Activated CD4-positive, alpha-beta memory T cell treated with anti-CD3 and anti-CD28 coated beads, Interleukin-2, amount 10 ng/mL, durations not matched to agents 7 days and 5 days (primary cell): ENCODE results near the gene PIMREG. TPM values are rescaled to one million over a fixed set of nuclear protein-coding genes. Genes with fewer than 3 reads are reported as not detected.

Source experiments
- CTCF ChIA-PET: fragments of 350-600 bp; sonication (Branson Sonifier 250); formaldehyde crosslinking; loops from one replicate; lab custom pipeline; 2021; ENCODE audit warnings: antibody characterized with exemption, inconsistent platforms; lab: Charles Lee
- POLR2A ChIA-PET: fragments of 350-600 bp; sonication (Branson Sonifier 250); formaldehyde crosslinking; loops from one replicate; lab custom pipeline; 2021; ENCODE audit warnings: antibody characterized with exemption; lab: Charles Lee
- DNase-seq: peaks from one replicate; pipeline ENCODE4 v3.0.0-alpha.2; 2020
- H3K27ac Mint-ChIP-seq: one replicate; pipeline ENCODE4 v1.8.0; 2021; ENCODE audit warnings: mild to moderate bottlenecking, mixed read lengths
- H3K27me3 Mint-ChIP-seq: one replicate; pipeline ENCODE4 v1.8.0; 2021; ENCODE audit warnings: mixed read lengths
- H3K36me3 Mint-ChIP-seq: one replicate; pipeline ENCODE4 v1.8.0; 2021; ENCODE audit warnings: low read depth, mixed read lengths
- H3K4me1 Mint-ChIP-seq: one replicate; pipeline ENCODE4 v1.8.0; 2021; ENCODE audit warnings: mixed read lengths
- H3K4me3 Mint-ChIP-seq: one replicate; pipeline ENCODE4 v1.8.0; 2021; ENCODE audit warnings: mild to moderate bottlenecking, mixed read lengths
- H3K9me3 Mint-ChIP-seq: one replicate; pipeline ENCODE4 v1.8.0; 2021; ENCODE audit warnings: mixed read lengths
- total RNA-seq, 2 experiments: library from RNA; stranded (reverse); gene quantifications; one replicate each; pipeline ENCODE4 v1.2.3, GENCODE V29; 2021

PIMREG gene
- total RNA-seq, 2 experiments from 2014 or later, result 21.2 TPM

GRCh38 chr17:6456914-6457687 lies 12.8 kb downstream of the PIMREG start:
- CTCF ChIA-PET, result no interaction called here
- H3K4me1 Mint-ChIP-seq, result peaks cover 27% of the 10 kb centered on the region
- peaks cover 20% of the 10 kb centered on the region for H3K27me3 Mint-ChIP-seq
- no peak for DNase-seq
- H3K36me3 Mint-ChIP-seq, result no peaks in the 10 kb centered on the region
- no peak overlapping the region for H3K27ac Mint-ChIP-seq
- POLR2A ChIA-PET, result no interaction called here
- H3K9me3 Mint-ChIP-seq, result no peaks in the 10 kb centered on the region
- no peak overlapping the region for H3K4me3 Mint-ChIP-seq

GRCh38 chr17:6457688-6458459 lies 13.6 kb downstream of the PIMREG start:
- H3K4me3 Mint-ChIP-seq, result no peak overlapping the region
- CTCF ChIA-PET, result no interaction called here

GRCh38 chr17:6458460-6458950 lies 14.2 kb downstream of the PIMREG start:
- no peak overlapping the region for H3K4me3 Mint-ChIP-seq
- no peak for DNase-seq
- ChIA-PET CTCF (interaction anchor here (1.4 kb wide), 1 partner anchor 14 kb away, joined by 3 read pairs; the partner anchor contains the start of gene PIMREG), POLR2A (no interaction called here)
- no peaks in the 10 kb centered on the region for H3K9me3 Mint-ChIP-seq
- peaks cover 31% of the 10 kb centered on the region for H3K4me1 Mint-ChIP-seq
- no peak overlapping the region for H3K27ac Mint-ChIP-seq
- no peaks in the 10 kb centered on the region for H3K36me3 Mint-ChIP-seq
- peaks cover 16% of the 10 kb centered on the region for H3K27me3 Mint-ChIP-seq

More at GRCh38 chr17:6457688-6458459, 13.6 kb downstream of the PIMREG start:
- no peaks in the 10 kb centered on the region for H3K36me3 Mint-ChIP-seq
- POLR2A ChIA-PET, result no interaction called here
- DNase-seq, result no peak
- H3K27me3 Mint-ChIP-seq, result peaks cover 20% of the 10 kb centered on the region
- peaks cover 31% of the 10 kb centered on the region for H3K4me1 Mint-ChIP-seq
- H3K9me3 Mint-ChIP-seq, result no peaks in the 10 kb centered on the region
- no peak overlapping the region for H3K27ac Mint-ChIP-seq

DNA sequence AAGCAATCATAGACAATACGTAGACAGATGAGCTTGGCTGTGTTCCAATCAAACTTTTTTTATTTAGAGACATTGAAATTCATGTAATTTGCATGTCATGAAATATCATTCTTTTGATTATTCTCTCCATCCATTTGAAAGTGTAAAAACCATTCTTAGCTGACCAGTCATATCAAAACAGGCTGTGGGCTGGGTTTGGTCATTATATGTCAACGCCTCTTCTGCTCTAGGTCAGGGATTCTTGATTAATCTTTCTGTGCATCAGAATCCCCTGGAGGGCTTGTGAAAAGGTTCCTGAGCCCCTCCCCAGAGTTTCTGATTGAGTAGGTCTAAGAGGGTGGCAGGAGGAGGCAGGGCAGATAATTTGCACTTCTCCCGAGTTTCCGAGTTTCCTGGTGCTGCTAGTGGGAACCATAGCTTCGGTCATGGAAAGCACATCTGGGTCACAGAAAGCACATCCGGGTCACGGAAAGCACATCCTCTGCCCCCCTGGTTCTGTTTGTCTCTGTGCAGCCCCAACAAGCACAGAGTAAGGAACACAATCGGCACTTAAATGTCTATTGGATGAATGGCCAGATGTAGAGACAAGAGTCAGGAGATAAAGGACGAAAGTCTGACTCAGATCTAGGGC lies 16.4 kb downstream of the PIMREG start:
- DNase-seq, result no peak
- H3K27me3 Mint-ChIP-seq, result peaks cover 7% of the 10 kb centered on the region
- no peaks in the 10 kb centered on the region for H3K36me3 Mint-ChIP-seq
- H3K4me1 Mint-ChIP-seq, result peaks cover 28% of the 10 kb centered on the region
- no peak overlapping the region for H3K27ac Mint-ChIP-seq
- H3K9me3 Mint-ChIP-seq, result no peaks in the 10 kb centered on the region
- ChIA-PET POLR2A (no interaction called here), CTCF (interaction anchor here (0.6 to 1.0 kb wide), 2 partner anchors 12 to 231 kb away, joined by 3 to 4 read pairs; no protein-coding TSS in a partner anchor)
- H3K4me3 Mint-ChIP-seq, result no peak overlapping the region

DNA sequence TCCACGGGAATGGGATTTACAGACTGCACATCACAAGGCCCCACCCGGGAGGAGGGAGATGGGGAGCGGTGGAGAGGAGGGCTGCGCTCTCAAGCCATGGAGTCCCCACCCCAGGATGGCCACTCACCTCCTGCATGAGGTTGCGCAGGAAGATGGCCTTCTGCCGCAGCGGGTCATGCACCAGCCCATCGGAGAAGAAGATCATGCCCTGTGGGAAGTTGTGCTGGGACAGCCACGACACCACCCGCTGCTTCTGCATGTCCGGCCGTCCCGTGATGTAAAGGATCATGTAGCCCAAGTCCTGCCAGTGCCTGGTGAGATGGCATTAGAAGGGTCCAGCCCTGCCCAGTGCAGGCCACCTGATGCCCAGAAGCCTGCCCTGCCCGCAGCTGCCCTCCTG lies 17.0 kb downstream of the PIMREG start:
- ChIA-PET CTCF (no interaction called here), POLR2A (no interaction called here)
- H3K36me3 Mint-ChIP-seq, result no peaks in the 10 kb centered on the region
- peaks cover 9% of the 10 kb centered on the region for H3K27me3 Mint-ChIP-seq
- no peaks in the 10 kb centered on the region for H3K9me3 Mint-ChIP-seq
- H3K4me3 Mint-ChIP-seq, result no peak overlapping the region
- DNase-seq, result no peak
- peaks cover 28% of the 10 kb centered on the region for H3K4me1 Mint-ChIP-seq
- H3K27ac Mint-ChIP-seq, result no peak overlapping the region

DNA sequence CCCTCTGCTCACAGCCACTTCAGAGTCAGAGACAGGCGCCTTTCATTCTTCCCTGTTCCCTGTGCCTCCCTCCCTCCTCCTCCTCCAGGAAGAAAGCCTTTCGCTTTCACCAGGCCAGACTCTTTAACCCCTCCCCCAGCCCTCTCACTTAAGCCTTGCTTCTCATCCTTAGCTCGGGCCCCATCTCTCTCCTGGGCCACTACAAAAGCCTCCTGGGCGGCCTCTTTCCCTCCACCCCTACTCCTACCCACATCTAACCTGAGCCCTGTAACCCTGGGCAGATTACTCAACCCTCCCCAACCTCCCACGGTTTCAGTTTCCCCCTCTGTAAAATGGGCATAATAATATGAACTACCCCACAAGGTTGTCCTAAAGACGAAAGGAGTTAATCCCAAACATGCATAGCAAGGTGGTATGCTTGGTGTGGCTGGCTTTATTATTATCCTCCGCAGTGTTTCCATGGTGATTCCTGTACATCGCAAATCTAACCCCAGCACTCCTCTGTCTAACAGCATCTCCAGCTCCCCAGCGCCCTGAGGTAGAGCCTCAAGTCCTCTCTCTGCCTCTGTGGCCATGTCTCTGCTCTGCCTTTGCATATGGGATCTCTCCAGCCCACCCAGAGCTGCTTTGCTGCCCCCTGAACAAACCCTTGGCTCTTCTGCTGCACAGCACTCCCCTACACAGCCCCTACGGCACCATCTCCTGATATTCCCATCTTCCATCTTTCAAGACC lies 17.7 kb downstream of the PIMREG start:
- POLR2A ChIA-PET, result no interaction called here
- peak overlapping the region; percentile 38 for H3K27ac Mint-ChIP-seq
- CTCF ChIA-PET, result interaction anchor here (0.7 kb wide), 1 partner anchor 11 kb away, joined by 5 read pairs; no protein-coding TSS in a partner anchor
- H3K4me3 Mint-ChIP-seq, result no peak overlapping the region
- H3K36me3 Mint-ChIP-seq, result no peaks in the 10 kb centered on the region
- no peak for DNase-seq
- peaks cover 8% of the 10 kb centered on the region for H3K27me3 Mint-ChIP-seq
- H3K4me1 Mint-ChIP-seq, result peaks cover 23% of the 10 kb centered on the region
- H3K9me3 Mint-ChIP-seq, result no peaks in the 10 kb centered on the region

DNA sequence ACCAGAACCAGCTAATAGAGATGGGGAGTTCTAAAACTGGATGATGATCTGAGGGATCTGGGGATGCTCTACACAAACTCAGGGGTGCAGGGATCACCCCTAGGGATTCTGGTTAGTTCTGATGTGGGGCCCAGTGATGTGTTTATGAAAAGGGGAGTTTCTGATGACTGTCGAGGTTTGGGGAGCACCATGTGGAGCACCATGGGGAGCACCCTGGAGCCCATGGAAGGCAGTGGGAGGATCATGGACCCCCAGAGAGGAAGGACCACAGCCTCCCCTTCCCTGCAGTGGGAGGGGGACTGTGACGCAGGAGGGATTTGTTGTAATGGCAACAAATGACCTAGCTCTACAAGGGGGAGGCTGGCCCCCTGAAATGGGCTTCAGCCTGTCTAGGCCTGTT lies 18.4 kb downstream of the PIMREG start:
- ChIA-PET CTCF (interaction anchor here (0.7 kb wide), 1 partner anchor 11 kb away, joined by 5 read pairs; no protein-coding TSS in a partner anchor), POLR2A (no interaction called here)
- Mint-ChIP-seq H3K36me3 (no peaks in the 10 kb centered on the region), H3K4me3 (no peak overlapping the region), H3K9me3 (no peaks in the 10 kb centered on the region), H3K4me1 (peaks cover 19% of the 10 kb centered on the region), H3K27ac (no peak overlapping the region), H3K27me3 (peaks cover 8% of the 10 kb centered on the region)
- no peak for DNase-seq

DNA sequence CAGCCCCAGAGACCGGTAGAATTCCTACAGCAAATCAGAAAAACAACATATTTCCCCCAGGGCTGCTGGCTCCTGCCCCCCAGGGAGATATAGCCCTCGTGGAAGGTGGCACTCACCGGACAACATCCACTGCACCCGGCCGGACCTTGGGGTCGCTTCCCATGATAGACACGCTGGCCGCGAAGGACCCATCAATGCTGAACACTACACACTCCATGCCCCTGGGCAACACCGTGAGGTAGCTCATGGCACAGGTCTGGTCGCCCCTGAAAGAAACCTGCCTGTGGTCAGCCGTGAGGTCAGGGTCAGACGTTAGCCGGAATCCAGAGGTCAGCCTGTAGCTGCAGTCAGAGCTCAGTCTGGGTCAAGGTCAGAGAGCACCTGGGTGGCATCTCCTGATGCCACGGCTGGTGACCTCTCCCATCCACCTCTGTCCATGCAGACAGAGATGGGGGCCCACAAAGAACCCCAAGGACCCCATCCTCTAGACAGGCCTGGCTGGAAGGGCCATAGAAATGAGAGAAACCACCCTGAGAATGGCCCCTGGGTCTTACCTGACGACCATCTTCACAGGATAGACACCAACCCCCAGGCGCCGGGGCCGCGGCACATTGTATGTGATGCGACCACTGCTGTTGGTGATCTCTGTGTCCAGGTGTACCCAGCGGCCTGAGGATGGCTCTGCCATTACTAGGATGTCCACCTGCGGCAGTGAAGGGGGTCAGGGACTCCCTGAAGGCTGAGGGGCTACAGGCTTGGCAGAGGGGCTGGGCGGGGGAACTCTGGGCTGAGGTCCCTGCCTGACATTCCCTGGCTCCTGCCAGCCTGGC lies 19.6 kb downstream of the PIMREG start:
- POLR2A ChIA-PET, result no interaction called here
- CTCF ChIA-PET, result no interaction called here
- H3K36me3 Mint-ChIP-seq, result no peaks in the 10 kb centered on the region
- peaks cover 19% of the 10 kb centered on the region for H3K4me1 Mint-ChIP-seq
- H3K27ac Mint-ChIP-seq, result no peak overlapping the region
- no peak for DNase-seq
- peaks cover 8% of the 10 kb centered on the region for H3K27me3 Mint-ChIP-seq
- H3K9me3 Mint-ChIP-seq, result no peaks in the 10 kb centered on the region
- H3K4me3 Mint-ChIP-seq, result no peak overlapping the region

GRCh38 chr17:6464446-6465041 lies 20.3 kb downstream of the PIMREG start:
- POLR2A ChIA-PET, result no interaction called here
- no peak for DNase-seq
- Mint-ChIP-seq H3K36me3 (no peaks in the 10 kb centered on the region), H3K4me1 (peaks cover 19% of the 10 kb centered on the region), H3K27ac (no peak overlapping the region), H3K4me3 (no peak overlapping the region), H3K27me3 (peaks cover 8% of the 10 kb centered on the region), H3K9me3 (no peaks in the 10 kb centered on the region)
- CTCF ChIA-PET, result no interaction called here

- H3K27me3 Mint-ChIP-seq, result peaks cover 8% of the 10 kb centered on the region
- H3K9me3 Mint-ChIP-seq, result no peaks in the 10 kb centered on the region
- H3K27ac Mint-ChIP-seq, result no peak overlapping the region
- no peaks in the 10 kb centered on the region for H3K36me3 Mint-ChIP-seq
- ChIA-PET CTCF (no interaction called here), POLR2A (no interaction called here)
- no peak for DNase-seq
- peaks cover 17% of the 10 kb centered on the region for H3K4me1 Mint-ChIP-seq
- no peak overlapping the region for H3K4me3 Mint-ChIP-seq
Measured at GRCh38 chr17:6465206-6466003, 21.1 kb downstream of the PIMREG start.

GRCh38 chr17:6467567-6467966 lies 23.3 kb downstream of the PIMREG start:
- Mint-ChIP-seq H3K27me3 (peaks cover 8% of the 10 kb centered on the region), H3K4me1 (no peaks in the 10 kb centered on the region), H3K27ac (no peak overlapping the region), H3K4me3 (no peak overlapping the region), H3K9me3 (no peaks in the 10 kb centered on the region), H3K36me3 (no peaks in the 10 kb centered on the region)
- DNase-seq, result no peak
- ChIA-PET CTCF (no interaction called here), POLR2A (no interaction called here)
